GM21367 (cell line): ENCODE measurements around the gene ZNF322.

Experiments
- ATAC-seq: cut with Tn5 transposase; IDR thresholded peaks from one replicate; pipeline ENCODE4 v1.9.1; 2021; ENCODE audit not compliant: unreplicated experiment

The ZNF322 gene

GRCh38 chr6:26592649-26593048, 66.9 kb downstream of the ZNF322 start:
- ATAC-seq, result no peak

DNA sequence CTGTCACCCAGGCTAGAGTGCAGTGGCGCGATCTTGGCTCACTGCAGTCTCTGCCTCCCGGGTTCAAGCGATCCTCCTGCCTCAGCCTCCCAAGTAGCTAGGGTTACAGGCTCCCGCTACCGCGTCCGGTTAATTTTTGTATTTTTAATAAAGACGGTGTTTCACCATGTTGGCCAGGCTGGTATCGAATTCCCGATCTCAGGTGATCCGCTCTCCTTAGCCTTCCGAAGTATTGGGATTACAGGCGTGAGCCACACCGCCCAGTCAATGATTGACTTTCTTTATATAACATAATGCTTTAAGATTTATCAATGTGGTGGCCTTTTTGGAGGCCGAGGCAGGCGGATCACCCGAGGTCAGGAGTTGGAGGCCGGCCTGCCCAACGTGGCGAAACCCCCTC, 70.6 kb downstream of the ZNF322 start:
- ATAC-seq, result no peak
